Fibroblast of lung (primary cell): Measurements from ENCODE around the gene MACROD2. TPM values are rescaled to one million over a fixed set of nuclear protein-coding genes. Genes with fewer than 3 reads are reported as not detected.

ENCODE experiments used
- DNase-seq, 2 donors: peaks; one replicate each; pipeline versions ENCODE4 v3.0.0 to v3.0.0-alpha.2; 2010; ENCODE audit warnings: low read depth in 2 of 2
- H2AFZ ChIP-seq: 2 replicates; pipeline ENCODE4 v1.5.1; 2012; ENCODE audit warnings: low read length, control low read depth, inconsistent platforms
- H3K27ac ChIP-seq: 2 replicates; pipeline ENCODE4 v1.5.1; 2011; ENCODE audit warnings: low read length, control low read depth; ENCODE audit not compliant: insufficient read depth
- H3K27me3 ChIP-seq: 2 replicates; pipeline ENCODE4 v1.5.1; 2011; ENCODE audit warnings: mild to moderate bottlenecking, low read length; ENCODE audit not compliant: control insufficient read depth, insufficient read depth
- H3K36me3 ChIP-seq: 2 replicates; pipeline ENCODE4 v1.5.1; 2011; ENCODE audit warnings: low read length; ENCODE audit not compliant: control insufficient read depth, insufficient read depth
- H3K4me1 ChIP-seq: 2 replicates; pipeline ENCODE4 v1.5.1; 2011; ENCODE audit warnings: low read length; ENCODE audit not compliant: control insufficient read depth, insufficient read depth; ENCODE audit errors: extremely low read depth
- H3K4me2 ChIP-seq: 2 replicates; pipeline ENCODE4 v1.5.1; 2011; ENCODE audit warnings: low read length, control low read depth; ENCODE audit not compliant: insufficient read depth; ENCODE audit errors: extremely low read depth
- H3K4me3 ChIP-seq, 4 experiments: fragments of 200-600 bp in 1 of 4; sonication (generic) in 1 of 4; replicated peaks in 1 of 4; 2 replicates each; pipeline ENCODE4 v1.5.1; 2011 to 2016; ENCODE audit warnings: low read length in 4 of 4, low read depth in 3 of 4, mild to moderate bottlenecking in 3 of 4, control low read depth in 2 of 4, inconsistent platforms in 1 of 4, mixed read lengths in 1 of 4; ENCODE audit not compliant: insufficient read depth in 1 of 4; ENCODE audit errors: control extremely low read depth in 1 of 4
- H3K79me2 ChIP-seq: 2 replicates; pipeline ENCODE4 v1.5.1; 2012; ENCODE audit warnings: mild to moderate bottlenecking, low read length, inconsistent platforms; ENCODE audit not compliant: control insufficient read depth, insufficient read depth
- H3K9ac ChIP-seq: 2 replicates; pipeline ENCODE4 v1.5.1; 2011; ENCODE audit warnings: mild to moderate bottlenecking, low read length, control low read depth; ENCODE audit not compliant: insufficient read depth
- H3K9me3 ChIP-seq: 2 replicates; pipeline ENCODE4 v1.5.1; 2012; ENCODE audit warnings: low read depth, low read length; ENCODE audit not compliant: control insufficient read depth, insufficient read depth
- H4K20me1 ChIP-seq: 2 replicates; pipeline ENCODE4 v1.5.1; 2011; ENCODE audit warnings: low read length; ENCODE audit not compliant: control insufficient read depth, insufficient read depth; ENCODE audit errors: extremely low read depth
- EZH2 ChIP-seq: IDR thresholded peaks from 2 replicates; pipeline ENCODE4 v1.5.1; 2012; ENCODE audit warnings: low read length, control low read depth, mild to moderate bottlenecking; ENCODE audit errors: missing control alignments
- polyA plus RNA-seq, 2 donors: library from polyadenylated mRNA; depleted of rRNA in 1 of 2; stranded (reverse) in 1 of 2; unstranded in 1 of 2; fragments of >200 nt; gene quantifications; 2 replicates each; pipeline ENCODE4 v1.2.1, GENCODE V29; 2011 to 2012; ENCODE audit warnings: missing spikeins in 1 of 2
- total RNA-seq: library from RNA; depleted of rRNA; stranded (reverse); fragments of >200 nt; gene quantifications from 2 replicates; pipeline ENCODE4 v1.2.1, GENCODE V29; 2014
- TF ChIP-seq, protein P1 (sequence below), 2 donors: IDR thresholded peaks in 1 of 2; conservative IDR thresholded peaks in 1 of 2; 1 replicate in 1 of 2; 2 replicates in 1 of 2; pipeline ENCODE4 v1.5.1; 2011 to 2012; ENCODE audit warnings: low read length in 2 of 2, control low read depth in 1 of 2, inconsistent platforms in 1 of 2, low read depth in 1 of 2, mild to moderate bottlenecking in 1 of 2

The MACROD2 gene
- total and polyA plus RNA-seq, 2 donors (not counting 1 experiment from before 2014, with no cell fraction given): 0.54 to 1.7 TPM

DNA sequence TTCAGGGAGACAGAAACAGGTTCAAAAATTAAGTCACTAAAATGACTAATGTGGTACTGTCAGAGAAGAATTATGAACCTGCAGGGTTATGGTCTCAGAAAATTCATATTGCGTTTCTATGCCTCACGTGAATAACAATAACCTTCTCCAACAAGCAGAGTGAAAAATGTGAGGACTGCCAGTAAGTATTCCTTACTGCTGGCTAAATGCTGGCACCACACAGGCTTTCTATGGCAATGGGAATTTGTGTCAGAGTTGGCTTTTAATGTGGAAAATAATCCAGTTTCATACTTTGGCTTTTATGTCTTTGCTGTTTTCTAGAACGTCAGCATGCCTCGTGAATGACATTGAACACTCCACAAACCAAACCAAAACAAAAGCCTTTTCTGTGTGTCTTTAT is 1922.0 kb downstream of the MACROD2 start:
- no peak overlapping the region for H3K4me3 ChIP-seq
- H4K20me1 ChIP-seq: no peaks in the 10 kb centered on the region
- no peak overlapping the region for H2AFZ ChIP-seq
- no peaks in the 10 kb centered on the region for H3K27me3 ChIP-seq
- no peak for TF ChIP-seq EZH2
- TF ChIP-seq, protein P1, sequence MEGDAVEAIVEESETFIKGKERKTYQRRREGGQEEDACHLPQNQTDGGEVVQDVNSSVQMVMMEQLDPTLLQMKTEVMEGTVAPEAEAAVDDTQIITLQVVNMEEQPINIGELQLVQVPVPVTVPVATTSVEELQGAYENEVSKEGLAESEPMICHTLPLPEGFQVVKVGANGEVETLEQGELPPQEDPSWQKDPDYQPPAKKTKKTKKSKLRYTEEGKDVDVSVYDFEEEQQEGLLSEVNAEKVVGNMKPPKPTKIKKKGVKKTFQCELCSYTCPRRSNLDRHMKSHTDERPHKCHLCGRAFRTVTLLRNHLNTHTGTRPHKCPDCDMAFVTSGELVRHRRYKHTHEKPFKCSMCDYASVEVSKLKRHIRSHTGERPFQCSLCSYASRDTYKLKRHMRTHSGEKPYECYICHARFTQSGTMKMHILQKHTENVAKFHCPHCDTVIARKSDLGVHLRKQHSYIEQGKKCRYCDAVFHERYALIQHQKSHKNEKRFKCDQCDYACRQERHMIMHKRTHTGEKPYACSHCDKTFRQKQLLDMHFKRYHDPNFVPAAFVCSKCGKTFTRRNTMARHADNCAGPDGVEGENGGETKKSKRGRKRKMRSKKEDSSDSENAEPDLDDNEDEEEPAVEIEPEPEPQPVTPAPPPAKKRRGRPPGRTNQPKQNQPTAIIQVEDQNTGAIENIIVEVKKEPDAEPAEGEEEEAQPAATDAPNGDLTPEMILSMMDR (conservative IDR thresholded peaks at IDR 0.05 in 1 of 2, IDR thresholded peaks at IDR 0.05 in 1 of 2; ENCODE audit: low read depth in 1 of 2, low read length in 2 of 2): no peak
- no peaks in the 10 kb centered on the region for H3K79me2 ChIP-seq
- no peak for DNase-seq
- no peaks in the 10 kb centered on the region for H3K9me3 ChIP-seq
- H3K27ac ChIP-seq: no peak overlapping the region
- no peaks in the 10 kb centered on the region for H3K36me3 ChIP-seq
- H3K4me2 ChIP-seq: no peak overlapping the region
- H3K4me1 ChIP-seq: no peaks in the 10 kb centered on the region
- H3K9ac ChIP-seq: no peak overlapping the region

DNA sequence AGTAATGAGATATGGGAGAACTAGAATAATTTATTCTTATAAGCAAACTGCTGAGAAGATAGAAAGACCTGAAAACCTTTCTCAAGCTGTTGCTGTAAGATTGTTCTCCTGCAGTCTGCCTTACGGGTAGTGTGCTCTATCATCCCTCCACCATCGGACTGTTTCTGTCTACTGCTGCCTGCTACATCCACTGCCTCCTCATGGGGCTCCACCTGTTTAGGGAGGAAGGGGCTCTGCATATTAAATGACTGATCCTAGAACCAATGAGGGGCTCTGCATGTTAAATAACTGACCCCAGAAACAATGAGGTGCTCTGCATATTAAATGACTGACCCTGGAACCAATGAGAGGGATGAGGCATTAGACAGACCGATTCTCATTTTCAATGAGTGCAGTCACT is 1923.3 kb downstream of the MACROD2 start:
- H3K4me2 ChIP-seq: no peak overlapping the region
- H3K27ac ChIP-seq: no peak overlapping the region
- no peak for DNase-seq
- H3K4me3 ChIP-seq: no peak overlapping the region
- H3K9ac ChIP-seq: no peak overlapping the region
- no peaks in the 10 kb centered on the region for H3K9me3 ChIP-seq
- no peaks in the 10 kb centered on the region for H4K20me1 ChIP-seq
- no peaks in the 10 kb centered on the region for H3K27me3 ChIP-seq
- TF ChIP-seq, protein P1 (conservative IDR thresholded peaks at IDR 0.05 in 1 of 2, IDR thresholded peaks at IDR 0.05 in 1 of 2; ENCODE audit: low read depth in 1 of 2, low read length in 2 of 2): no peak
- no peak for TF ChIP-seq EZH2
- H3K79me2 ChIP-seq: no peaks in the 10 kb centered on the region
- H3K36me3 ChIP-seq: no peaks in the 10 kb centered on the region
- H3K4me1 ChIP-seq: no peaks in the 10 kb centered on the region
- H2AFZ ChIP-seq: no peak overlapping the region

DNA sequence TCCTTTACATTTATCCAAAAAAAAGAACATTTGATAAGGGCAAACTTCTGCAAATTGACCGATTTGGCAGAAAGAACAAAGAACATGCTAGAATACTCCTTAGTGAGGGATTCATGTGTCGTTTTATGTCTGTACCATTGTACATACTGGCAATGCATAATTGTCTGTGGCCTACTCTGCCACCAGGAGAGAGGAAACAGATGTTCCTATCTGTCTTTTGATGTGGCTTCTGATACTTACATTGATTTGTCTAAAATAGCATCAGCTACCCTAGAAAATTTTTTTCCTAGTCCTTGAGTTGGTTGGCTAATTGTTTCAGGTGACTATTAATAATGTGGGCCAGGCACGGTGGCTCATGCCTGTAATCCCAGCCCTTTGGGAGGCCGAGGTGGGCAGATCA is 1923.8 kb downstream of the MACROD2 start:
- Histone ChIP-seq H3K27me3 (no peaks in the 10 kb centered on the region), H3K4me2 (no peak overlapping the region), H3K36me3 (no peaks in the 10 kb centered on the region), H3K79me2 (no peaks in the 10 kb centered on the region), H3K4me1 (no peaks in the 10 kb centered on the region), H3K4me3 (no peak overlapping the region), H3K9me3 (no peaks in the 10 kb centered on the region), H2AFZ (no peak overlapping the region), H3K9ac (no peak overlapping the region), H3K27ac (no peak overlapping the region), H4K20me1 (no peaks in the 10 kb centered on the region)
- TF ChIP-seq, protein P1 (conservative IDR thresholded peaks at IDR 0.05 in 1 of 2, IDR thresholded peaks at IDR 0.05 in 1 of 2; ENCODE audit: low read depth in 1 of 2, low read length in 2 of 2): no peak
- TF ChIP-seq EZH2: no peak
- DNase-seq: no peak
